Inflammatory macrophage treated with lipopolysaccharide for 4 hours (primary cell): ENCODE results near the gene RAPGEF3.

Experiments
- DNase-seq: peaks from one replicate; pipeline ENCODE4 v3.0.0-alpha.2; 2020

The RAPGEF3 gene

GRCh38 chr12:47775100-47775911 is 16.6 kb upstream of the RAPGEF3 start:
- peak; percentile 69 for DNase-seq

GRCh38 chr12:47774663-47775062 is 16.0 kb upstream of the RAPGEF3 start:
- peak; percentile 31 for DNase-seq

- DNase-seq, result peak; percentile 18
Measured at GRCh38 chr12:47773858-47774580, 15.3 kb upstream of the RAPGEF3 start.

GRCh38 chr12:47773062-47773857 is 14.6 kb upstream of the RAPGEF3 start, which contains the start of gene SLC48A1:
TSS of gene SLC48A1 (plus strand) at chr12:47773238. CDS start at chr12:47773305, 67 bp downstream.
- peak; percentile 54 for DNase-seq

GRCh38 chr12:47772738-47773061 is 14.0 kb upstream of the RAPGEF3 start:
- no peak for DNase-seq

- DNase-seq, result no peak
Measured at GRCh38 chr12:47772094-47772660, 13.5 kb upstream of the RAPGEF3 start.

GRCh38 chr12:47771304-47771703 is 12.6 kb upstream of the RAPGEF3 start:
- DNase-seq, result no peak

GRCh38 chr12:47770086-47770726 is 11.5 kb upstream of the RAPGEF3 start:
- DNase-seq, result peak; percentile 77

- no peak for DNase-seq
Measured at GRCh38 chr12:47769234-47770085, 10.8 kb upstream of the RAPGEF3 start.

GRCh38 chr12:47768323-47768811 is 9.7 kb upstream of the RAPGEF3 start:
- DNase-seq, result no peak

- DNase-seq, result peak; percentile 50
Measured at GRCh38 chr12:47767216-47767724, 8.6 kb upstream of the RAPGEF3 start.

GRCh38 chr12:47766502-47767215 is 8.0 kb upstream of the RAPGEF3 start:
- DNase-seq, result no peak

GRCh38 chr12:47763481-47764346 is 5.0 kb upstream of the RAPGEF3 start:
- peak; percentile 44 for DNase-seq

- no peak for DNase-seq
Measured at GRCh38 chr12:47762850-47763465, 4.3 kb upstream of the RAPGEF3 start.

- no peak for DNase-seq
Measured at GRCh38 chr12:47758584-47758833, 171 bp downstream of the RAPGEF3 start.

- DNase-seq, result peak; percentile 58
Measured at GRCh38 chr12:47757840-47758583, 668 bp downstream of the RAPGEF3 start.

- no peak for DNase-seq
Measured at GRCh38 chr12:47757364-47757839, 1.3 kb downstream of the RAPGEF3 start.
